ENCODE measurements around the gene TRPC4.

Gene TRPC4

GRCh38 chr13:37651891-37652290 lies 217.7 kb downstream of the TRPC4 start:
- no peak for DNase-seq
- Histone ChIP-seq H3K27ac (no peak overlapping the region), H3K4me3 (no peak overlapping the region), H3K27me3 (no peaks in the 10 kb centered on the region), H3K9me3 (no peaks in the 10 kb centered on the region), H3K36me3 (no peaks in the 10 kb centered on the region), H3K4me1 (peaks cover 0 to 22% (median 3%) of the 10 kb centered on the region in 4 donors)
- TF ChIP-seq CTCF (IDR thresholded peaks at IDR 0.05), result no peak
- intact Hi-C loops (cut with DNase I; ENCODE audit: low total_unique reads), result no loop called here

GRCh38 chr13:37648609-37649008 lies 221.0 kb downstream of the TRPC4 start:
- Histone ChIP-seq H3K27ac (no peak overlapping the region), H3K4me3 (no peak overlapping the region), H3K4me1 (peaks cover 0 to 10% (median 3%) of the 10 kb centered on the region in 4 donors), H3K9me3 (no peaks in the 10 kb centered on the region), H3K27me3 (no peaks in the 10 kb centered on the region), H3K36me3 (no peaks in the 10 kb centered on the region)
- no peak for DNase-seq
- intact Hi-C loops (cut with DNase I; ENCODE audit: low total_unique reads), result no loop called here
- TF ChIP-seq CTCF (IDR thresholded peaks at IDR 0.05), result no peak

- no peaks in the 10 kb centered on the region for H3K36me3 ChIP-seq
- H3K27ac ChIP-seq, result no peak overlapping the region
- H3K27me3 ChIP-seq, result no peaks in the 10 kb centered on the region
- TF ChIP-seq CTCF (IDR thresholded peaks at IDR 0.05), result no peak
- H3K9me3 ChIP-seq, result no peaks in the 10 kb centered on the region
- no peak overlapping the region for H3K4me3 ChIP-seq
- H3K4me1 ChIP-seq, result peaks cover 0 to 10% (median 3%) of the 10 kb centered on the region in 4 donors
- intact Hi-C loops (cut with DNase I; ENCODE audit: low total_unique reads), result no loop called here
- no peak for DNase-seq
Measured at GRCh38 chr13:37647031-37647650, 222.4 kb downstream of the TRPC4 start.

GRCh38 chr13:37646531-37646930 lies 223.0 kb downstream of the TRPC4 start:
- DNase-seq, result no peak
- TF ChIP-seq CTCF (IDR thresholded peaks at IDR 0.05), result no peak
- Histone ChIP-seq H3K27me3 (no peaks in the 10 kb centered on the region), H3K36me3 (no peaks in the 10 kb centered on the region), H3K27ac (no peak overlapping the region), H3K9me3 (no peaks in the 10 kb centered on the region), H3K4me3 (no peak overlapping the region), H3K4me1 (peaks cover 0 to 10% (median 3%) of the 10 kb centered on the region in 4 donors)
- intact Hi-C loops (cut with DNase I; ENCODE audit: low total_unique reads), result no loop called here

- H3K27me3 ChIP-seq, result no peaks in the 10 kb centered on the region
- peaks cover 0 to 10% (median 3%) of the 10 kb centered on the region in 4 donors for H3K4me1 ChIP-seq
- intact Hi-C loops (cut with DNase I; ENCODE audit: low total_unique reads), result no loop called here
- DNase-seq, result no peak
- TF ChIP-seq CTCF (IDR thresholded peaks at IDR 0.05), result no peak
- no peak overlapping the region for H3K4me3 ChIP-seq
- H3K9me3 ChIP-seq, result no peaks in the 10 kb centered on the region
- H3K27ac ChIP-seq, result no peak overlapping the region
- no peaks in the 10 kb centered on the region for H3K36me3 ChIP-seq
Measured at GRCh38 chr13:37645181-37645740, 224.3 kb downstream of the TRPC4 start.
